Trophoblast cell (in vitro differentiated cells and primary cell): Measurements from ENCODE around the gene DGKH.
A peak's percentile ranks its signal among the peaks of the same experiment; 100 is the strongest.

Source experiments
- DNase-seq, 2 donors: peaks; one replicate each; pipeline ENCODE4 v3.0.0-alpha.2; 2016
- H2AFZ ChIP-seq: 2 replicates; pipeline ENCODE4 v1.6.1; 2013; ENCODE audit warnings: low read length, moderate library complexity, mild to moderate bottlenecking; ENCODE audit not compliant: insufficient read depth, poor library complexity
- H2AK5ac ChIP-seq: 2 replicates; pipeline ENCODE4 v1.6.1; 2013; ENCODE audit warnings: mild to moderate bottlenecking, low read length
- H2BK120ac ChIP-seq: 2 replicates; pipeline ENCODE4 v1.6.1; 2013; ENCODE audit warnings: low read length, mild to moderate bottlenecking, moderate library complexity; ENCODE audit not compliant: insufficient read depth, poor library complexity
- H2BK12ac ChIP-seq: 2 replicates; pipeline ENCODE4 v1.6.1; 2013; ENCODE audit warnings: mild to moderate bottlenecking, low read length, moderate library complexity
- H2BK5ac ChIP-seq: 2 replicates; pipeline ENCODE4 v1.6.1; 2013; ENCODE audit warnings: low read length, low read depth, moderate library complexity, mild to moderate bottlenecking; ENCODE audit not compliant: poor library complexity
- H3K14ac ChIP-seq: 2 replicates; pipeline ENCODE4 v1.6.1; 2013; ENCODE audit warnings: mild to moderate bottlenecking, low read length
- H3K18ac ChIP-seq: 2 replicates; pipeline ENCODE4 v1.6.1; 2013; ENCODE audit warnings: mild to moderate bottlenecking, low read length
- H3K23ac ChIP-seq: 2 replicates; pipeline ENCODE4 v1.6.1; 2013; ENCODE audit warnings: low read length
- H3K27ac ChIP-seq: 2 replicates; pipeline ENCODE4 v1.5.1; 2013; ENCODE audit warnings: low read depth, mild to moderate bottlenecking, inconsistent platforms, low read length, moderate library complexity
- H3K27me3 ChIP-seq: 2 replicates; pipeline ENCODE4 v1.6.1; 2013; ENCODE audit warnings: inconsistent platforms, mild to moderate bottlenecking, low read length, moderate library complexity; ENCODE audit not compliant: insufficient read depth
- H3K36me3 ChIP-seq, 2 experiments: 1 replicate in 1 of 2; 2 replicates in 1 of 2; pipeline ENCODE4 v1.6.1; 2013; ENCODE audit warnings: low read length in 2 of 2, mild to moderate bottlenecking in 2 of 2, moderate library complexity in 1 of 2; ENCODE audit not compliant: insufficient read depth in 2 of 2, control insufficient read depth in 1 of 2
- H3K4ac ChIP-seq: 2 replicates; pipeline ENCODE4 v1.6.1; 2013; ENCODE audit warnings: low read depth, mild to moderate bottlenecking, low read length, moderate library complexity
- H3K4me1 ChIP-seq, 2 experiments: 1 replicate in 1 of 2; 2 replicates in 1 of 2; pipeline ENCODE4 v1.6.1; 2013; ENCODE audit warnings: low read length in 2 of 2, mild to moderate bottlenecking in 2 of 2, moderate library complexity in 1 of 2; ENCODE audit not compliant: insufficient read depth in 2 of 2, control insufficient read depth in 1 of 2
- H3K4me2 ChIP-seq: 2 replicates; pipeline ENCODE4 v1.6.1; 2013; ENCODE audit warnings: inconsistent platforms, mild to moderate bottlenecking, low read length, moderate library complexity
- H3K4me3 ChIP-seq: 2 replicates; pipeline ENCODE4 v1.5.1; 2013; ENCODE audit warnings: mild to moderate bottlenecking, low read depth, low read length, inconsistent platforms
- H3K79me1 ChIP-seq: one replicate; pipeline ENCODE4 v1.6.1; 2013; ENCODE audit warnings: low read length
- H3K79me2 ChIP-seq: 2 replicates; pipeline ENCODE4 v1.6.1; 2013; ENCODE audit warnings: low read length, mild to moderate bottlenecking; ENCODE audit not compliant: control insufficient read depth, insufficient read depth, poor library complexity
- H3K9ac ChIP-seq: 2 replicates; pipeline ENCODE4 v1.6.1; 2013; ENCODE audit warnings: mild to moderate bottlenecking, low read length
- H3K9me3 ChIP-seq: 2 replicates; pipeline ENCODE4 v1.6.1; 2013; ENCODE audit warnings: low read depth, mild to moderate bottlenecking, control low read depth, inconsistent platforms, low read length; ENCODE audit not compliant: insufficient read depth
- H4K12ac ChIP-seq: 2 replicates; pipeline ENCODE4 v1.6.1; 2013; ENCODE audit warnings: low read depth, mild to moderate bottlenecking, low read length, moderate library complexity
- H4K8ac ChIP-seq: 2 replicates; pipeline ENCODE4 v1.6.1; 2013; ENCODE audit warnings: low read depth, mild to moderate bottlenecking, low read length, moderate library complexity
- H4K91ac ChIP-seq: one replicate; pipeline ENCODE4 v1.6.1; 2013; ENCODE audit warnings: low read depth, mild to moderate bottlenecking, low read length, moderate library complexity
- WGBS: extraction: QIAGEN DNeasy Blood & Tissue Kit; methylation state at CpG from one replicate; pipeline ENCODE4 v1.1.7; 2013; ENCODE audit warnings: missing lambda C conversion rate; ENCODE audit not compliant: insufficient read length, insufficient coverage; ENCODE audit errors: extremely low coverage; 5-methylcytosine and 5-hydroxymethylcytosine counted together

The DGKH gene

GRCh38 chr13:42047561-42048341 lies 697 bp upstream of the DGKH start:
- H4K12ac ChIP-seq, result peak overlapping the region; percentile 19
- peaks cover 14% of the 10 kb centered on the region for H3K79me1 ChIP-seq
- peak overlapping the region; percentile 92 for H3K4me2 ChIP-seq
- peak overlapping the region; percentile 37 for H2AFZ ChIP-seq
- peak overlapping the region; percentile 36 for H3K27ac ChIP-seq
- H4K8ac ChIP-seq, result peak overlapping the region; percentile 70
- H3K14ac ChIP-seq, result peak overlapping the region; percentile 28
- no peak overlapping the region for H2BK5ac ChIP-seq
- H3K36me3 ChIP-seq, result no peaks in the 10 kb centered on the region
- peak overlapping the region; percentile 47 for H3K18ac ChIP-seq
- peaks cover 0 to 6% of the 10 kb centered on the region in 2 experiments for H3K4me1 ChIP-seq
- peak overlapping the region; percentile 72 for H3K4me3 ChIP-seq
- no peak overlapping the region for H3K9ac ChIP-seq
- no peaks in the 10 kb centered on the region for H3K9me3 ChIP-seq
- DNase-seq, result peak; percentile 47 to 67
- H2BK120ac ChIP-seq, result peak overlapping the region; percentile 78
- no peak overlapping the region for H2BK12ac ChIP-seq
- H4K91ac ChIP-seq, result peak overlapping the region; percentile 57
- no peaks in the 10 kb centered on the region for H3K27me3 ChIP-seq
- H3K23ac ChIP-seq, result no peak overlapping the region
- peaks cover 8% of the 10 kb centered on the region for H3K79me2 ChIP-seq
- H2AK5ac ChIP-seq, result peak overlapping the region; percentile 65
- no CpG with 5 or more reads among the region's 50 CpGs for WGBS
- H3K4ac ChIP-seq, result no peak overlapping the region

GRCh38 chr13:42048684-42049453 lies 421 bp downstream of the DGKH start:
- Histone ChIP-seq H3K18ac (peak overlapping the region; percentile 48), H3K9ac (peak overlapping the region; percentile 70), H4K91ac (peak overlapping the region; percentile 35), H3K79me1 (peaks cover 14% of the 10 kb centered on the region), H3K14ac (peak overlapping the region; percentile 18), H3K4ac (peak overlapping the region; percentile 21), H3K79me2 (peaks cover 8% of the 10 kb centered on the region), H3K4me1 (peaks cover 0 to 6% of the 10 kb centered on the region in 2 experiments), H3K23ac (no peak overlapping the region), H4K8ac (peak overlapping the region; percentile 54), H2BK5ac (no peak overlapping the region), H2AFZ (peak overlapping the region; percentile 66), H3K27me3 (no peaks in the 10 kb centered on the region), H3K36me3 (no peaks in the 10 kb centered on the region), H3K4me2 (peak overlapping the region; percentile 92), H3K27ac (peak overlapping the region; percentile 38), H4K12ac (peak overlapping the region; percentile 19), H2BK12ac (no peak overlapping the region), H3K9me3 (no peaks in the 10 kb centered on the region), H2AK5ac (no peak overlapping the region), H2BK120ac (peak overlapping the region; percentile 5), H3K4me3 (peak overlapping the region; percentile 77)
- WGBS, result no CpG with 5 or more reads among the region's 91 CpGs
- peak; percentile 63 to 69 for DNase-seq

- Histone ChIP-seq H3K36me3 (no peaks in the 10 kb centered on the region), H2BK120ac (no peak overlapping the region), H3K4ac (no peak overlapping the region), H3K79me2 (peaks cover 8% of the 10 kb centered on the region), H3K18ac (peak overlapping the region; percentile 48), H3K23ac (no peak overlapping the region), H2BK5ac (no peak overlapping the region), H4K8ac (peak overlapping the region; percentile 15), H2BK12ac (no peak overlapping the region), H3K9ac (no peak overlapping the region), H3K4me3 (peak overlapping the region; percentile 77), H3K27me3 (no peaks in the 10 kb centered on the region), H2AFZ (peak overlapping the region; percentile 33), H4K91ac (no peak overlapping the region), H2AK5ac (no peak overlapping the region), H3K9me3 (no peaks in the 10 kb centered on the region), H3K4me1 (peaks cover 0 to 6% of the 10 kb centered on the region in 2 experiments), H3K27ac (no peak overlapping the region), H4K12ac (no peak overlapping the region), H3K4me2 (peak overlapping the region; percentile 72), H3K79me1 (peaks cover 14% of the 10 kb centered on the region), H3K14ac (no peak overlapping the region)
- WGBS, result no CpG with 5 or more reads among the region's 11 CpGs
- no peak for DNase-seq
Measured at GRCh38 chr13:42049454-42049813, 986 bp downstream of the DGKH start.

GRCh38 chr13:42054798-42055499 lies 6.5 kb downstream of the DGKH start:
- H3K18ac ChIP-seq, result no peak overlapping the region
- H2BK120ac ChIP-seq, result no peak overlapping the region
- H2BK5ac ChIP-seq, result no peak overlapping the region
- no CpG with 5 or more reads among the region's 5 CpGs for WGBS
- H2AFZ ChIP-seq, result no peak overlapping the region
- no peaks in the 10 kb centered on the region for H3K79me1 ChIP-seq
- no peak overlapping the region for H3K4me2 ChIP-seq
- H3K23ac ChIP-seq, result no peak overlapping the region
- no peak overlapping the region for H4K91ac ChIP-seq
- no peak overlapping the region for H3K4me3 ChIP-seq
- DNase-seq, result no peak
- no peak overlapping the region for H2BK12ac ChIP-seq
- H3K4me1 ChIP-seq, result no peaks in the 10 kb centered on the region
- H3K27ac ChIP-seq, result no peak overlapping the region
- no peaks in the 10 kb centered on the region for H3K9me3 ChIP-seq
- H4K12ac ChIP-seq, result no peak overlapping the region
- no peak overlapping the region for H3K4ac ChIP-seq
- H3K9ac ChIP-seq, result no peak overlapping the region
- no peaks in the 10 kb centered on the region for H3K79me2 ChIP-seq
- no peak overlapping the region for H4K8ac ChIP-seq
- no peaks in the 10 kb centered on the region for H3K27me3 ChIP-seq
- no peak overlapping the region for H3K14ac ChIP-seq
- H2AK5ac ChIP-seq, result no peak overlapping the region
- no peaks in the 10 kb centered on the region for H3K36me3 ChIP-seq
